Sciatic nerve (tissue), 2 donors: ENCODE results near the gene NEK10. TPM values are rescaled to one million over a fixed set of nuclear protein-coding genes. Genes with fewer than 3 reads are reported as not detected.

Source experiments
- ATAC-seq: fragments of 200-7000 bp; cut with Tn5 transposase; one replicate; pipeline ENCODE4 v1.9.1; 2020; ENCODE audit warnings: mild to moderate bottlenecking, moderate library complexity
- DNase-seq: peaks from one replicate; pipeline ENCODE4 v3.0.0-alpha.2; 2020; ENCODE audit warnings: low spot score
- intact Hi-C: fragments of 100-400 bp; cut with DNase I; formaldehyde crosslinking; loops from one replicate; pipeline ENCODE4 v1.14.2; 2022
- total RNA-seq: library from RNA; stranded (reverse); fragmentation: NEBNext Ultra II Directional; extraction: Animal tissue kit (Norgen Biotek cat#: 25700); gene quantifications from one replicate; pipeline ENCODE4 v1.2.1, GENCODE V29; 2021
- donor health status: DM: no; HTN: no; CAD: no.
- donor health status: DM: no; HTN: no; CAD: no.

Gene NEK10
- total RNA-seq, 1 donor from 2014 or later, result 1.9 TPM

GRCh38 chr3:27275441-27275990, 93.7 kb downstream of the NEK10 start:
- ATAC-seq, result no peak
- DNase-seq, result no peak
- intact Hi-C loops, result loop anchor here (10.0 kb wide), 1 partner anchor 141 kb away; no protein-coding TSS in a partner anchor

- DNase-seq, result no peak
- intact Hi-C loops, result loop anchor here (10.0 kb wide), 1 partner anchor 137 kb away; no protein-coding TSS in a partner anchor
- ATAC-seq, result no peak
Measured at GRCh38 chr3:27271890-27272289, 97.3 kb downstream of the NEK10 start.

- intact Hi-C loops, result no loop called here
- DNase-seq, result no peak
- no peak for ATAC-seq
Measured at GRCh38 chr3:27254896-27255295, 114.3 kb downstream of the NEK10 start.

GRCh38 chr3:27253831-27254230, 115.4 kb downstream of the NEK10 start:
- DNase-seq (no peak), ATAC-seq (peak; percentile 44)
- intact Hi-C loops, result no loop called here

GRCh38 chr3:27253391-27253790, 115.8 kb downstream of the NEK10 start:
- intact Hi-C loops, result no loop called here
- no peak for ATAC-seq
- DNase-seq, result no peak

GRCh38 chr3:27252646-27253045, 116.5 kb downstream of the NEK10 start:
- intact Hi-C loops, result no loop called here
- no peak for DNase-seq
- no peak for ATAC-seq

- no peak for ATAC-seq
- DNase-seq, result no peak
- intact Hi-C loops, result no loop called here
Measured at GRCh38 chr3:27244374-27244773, 124.8 kb downstream of the NEK10 start.

GRCh38 chr3:27239951-27240350, 129.2 kb downstream of the NEK10 start:
- ATAC-seq, result no peak
- DNase-seq, result no peak
- intact Hi-C loops, result no loop called here

- intact Hi-C loops, result no loop called here
- ATAC-seq (no peak), DNase-seq (no peak)
Measured at GRCh38 chr3:27228805-27229204, 140.4 kb downstream of the NEK10 start.

- ATAC-seq (no peak), DNase-seq (no peak)
- intact Hi-C loops, result no loop called here
Measured at GRCh38 chr3:27224197-27224596, 145.0 kb downstream of the NEK10 start.

GRCh38 chr3:27221264-27221932, 147.8 kb downstream of the NEK10 start:
- no peak for ATAC-seq
- intact Hi-C loops, result no loop called here

GRCh38 chr3:27220166-27220565, 149.0 kb downstream of the NEK10 start:
- DNase-seq, result no peak
- intact Hi-C loops, result no loop called here
- no peak for ATAC-seq

More at GRCh38 chr3:27221264-27221932, 147.8 kb downstream of the NEK10 start:
- no peak for DNase-seq

GRCh38 chr3:27219127-27219845, 149.9 kb downstream of the NEK10 start:
- no peak for DNase-seq
- no peak for ATAC-seq
- intact Hi-C loops, result no loop called here

GRCh38 chr3:27216955-27217552, 152.1 kb downstream of the NEK10 start:
- ATAC-seq, result no peak
- no peak for DNase-seq
- intact Hi-C loops, result no loop called here

GRCh38 chr3:27216295-27216855, 152.8 kb downstream of the NEK10 start:
- DNase-seq, result no peak
- no peak for ATAC-seq
- intact Hi-C loops, result no loop called here

GRCh38 chr3:27213450-27213849, 155.7 kb downstream of the NEK10 start:
- DNase-seq, result no peak
- intact Hi-C loops, result no loop called here
- no peak for ATAC-seq

- ATAC-seq (no peak), DNase-seq (no peak)
- intact Hi-C loops, result no loop called here
Measured at GRCh38 chr3:27209617-27210264, 159.4 kb downstream of the NEK10 start.

- no peak for DNase-seq
- intact Hi-C loops, result no loop called here
- ATAC-seq, result no peak
Measured at GRCh38 chr3:27208961-27209616, 160.1 kb downstream of the NEK10 start.

- intact Hi-C loops, result no loop called here
- ATAC-seq (no peak), DNase-seq (no peak)
Measured at GRCh38 chr3:27202959-27203358, 166.2 kb downstream of the NEK10 start.
